HFF-Myc (cell line): Measurements from ENCODE around the gene ZMAT2.

ENCODE experiments used
- DNase-seq: peaks from one replicate; pipeline ENCODE4 v3.0.0-alpha.2; 2011; ENCODE audit warnings: low read depth; ENCODE audit errors: extremely low read depth
- H3K4me3 ChIP-seq: replicated peaks from 2 replicates; pipeline ENCODE4 v1.5.1; 2011; ENCODE audit warnings: low read depth, mild to moderate bottlenecking, control low read depth, low read length
- TF ChIP-seq, protein P1 (sequence below): IDR thresholded peaks from 2 replicates; pipeline ENCODE4 v1.5.1; 2012; ENCODE audit warnings: mild to moderate bottlenecking, low read depth, low read length, control low read depth; ENCODE audit errors: missing control alignments

The ZMAT2 gene

DNA sequence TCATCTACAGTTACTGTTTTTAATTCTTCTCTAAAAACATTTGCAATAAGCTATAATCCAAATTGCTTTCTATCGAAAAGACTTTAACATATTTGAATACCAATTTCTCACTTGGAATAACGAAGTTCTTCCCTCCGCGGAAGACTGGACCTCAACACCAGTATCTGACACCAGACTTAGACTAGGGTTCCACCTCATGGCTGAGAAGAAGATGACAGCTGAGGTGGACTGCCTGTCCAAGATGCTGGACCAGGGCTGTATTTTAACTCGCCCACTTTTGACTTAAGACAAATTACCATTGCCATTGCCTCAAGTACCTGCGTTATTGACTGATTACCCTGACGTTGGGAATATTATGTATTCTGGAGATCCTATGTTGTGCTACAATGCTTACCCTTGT is 34.1 kb downstream of the ZMAT2 start:
- H3K4me3 ChIP-seq, result no peak overlapping the region
- DNase-seq, result no peak
- TF ChIP-seq, protein P1, sequence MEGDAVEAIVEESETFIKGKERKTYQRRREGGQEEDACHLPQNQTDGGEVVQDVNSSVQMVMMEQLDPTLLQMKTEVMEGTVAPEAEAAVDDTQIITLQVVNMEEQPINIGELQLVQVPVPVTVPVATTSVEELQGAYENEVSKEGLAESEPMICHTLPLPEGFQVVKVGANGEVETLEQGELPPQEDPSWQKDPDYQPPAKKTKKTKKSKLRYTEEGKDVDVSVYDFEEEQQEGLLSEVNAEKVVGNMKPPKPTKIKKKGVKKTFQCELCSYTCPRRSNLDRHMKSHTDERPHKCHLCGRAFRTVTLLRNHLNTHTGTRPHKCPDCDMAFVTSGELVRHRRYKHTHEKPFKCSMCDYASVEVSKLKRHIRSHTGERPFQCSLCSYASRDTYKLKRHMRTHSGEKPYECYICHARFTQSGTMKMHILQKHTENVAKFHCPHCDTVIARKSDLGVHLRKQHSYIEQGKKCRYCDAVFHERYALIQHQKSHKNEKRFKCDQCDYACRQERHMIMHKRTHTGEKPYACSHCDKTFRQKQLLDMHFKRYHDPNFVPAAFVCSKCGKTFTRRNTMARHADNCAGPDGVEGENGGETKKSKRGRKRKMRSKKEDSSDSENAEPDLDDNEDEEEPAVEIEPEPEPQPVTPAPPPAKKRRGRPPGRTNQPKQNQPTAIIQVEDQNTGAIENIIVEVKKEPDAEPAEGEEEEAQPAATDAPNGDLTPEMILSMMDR, result no peak

DNA sequence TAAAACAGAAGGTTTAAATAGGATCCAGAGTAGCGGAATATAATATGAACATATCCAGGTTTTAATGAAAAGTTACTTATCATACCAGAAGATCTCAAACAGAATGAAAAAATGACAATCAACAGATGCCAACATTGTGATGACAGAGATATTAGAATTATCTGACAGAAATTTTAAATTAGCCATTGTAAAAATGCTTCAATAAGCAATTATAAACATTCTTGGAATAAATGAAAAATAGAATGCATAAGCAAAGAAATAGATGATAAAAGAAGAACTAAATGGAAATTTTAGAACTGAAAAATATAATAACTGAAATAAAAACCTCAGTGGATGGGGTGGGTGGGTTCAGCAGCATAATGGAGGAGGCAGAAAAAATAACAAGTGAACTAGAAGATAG is 37.2 kb downstream of the ZMAT2 start:
- no peak for DNase-seq
- TF ChIP-seq, protein P1, result no peak
- H3K4me3 ChIP-seq, result no peak overlapping the region

DNA sequence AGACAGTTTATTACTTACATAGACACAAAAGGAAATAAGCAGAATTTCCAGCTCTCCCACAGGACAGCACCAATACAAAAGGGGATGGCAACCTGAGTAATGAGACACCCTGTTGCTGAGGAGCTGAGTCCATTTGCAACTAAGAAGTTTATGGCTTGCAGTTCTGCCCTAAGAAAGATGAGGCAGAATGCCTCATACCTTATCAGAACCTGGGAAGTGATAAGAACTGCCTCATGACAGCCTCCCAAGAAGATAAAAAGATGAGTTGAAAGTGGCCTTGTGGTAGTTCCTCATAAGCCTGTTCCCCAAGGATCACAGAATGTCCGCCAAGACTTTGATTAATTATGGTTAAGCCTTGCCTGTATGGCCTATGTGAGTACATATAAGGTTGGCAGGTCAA is 41.7 kb downstream of the ZMAT2 start:
- TF ChIP-seq, protein P1, result no peak
- DNase-seq, result no peak
- H3K4me3 ChIP-seq, result no peak overlapping the region

DNA sequence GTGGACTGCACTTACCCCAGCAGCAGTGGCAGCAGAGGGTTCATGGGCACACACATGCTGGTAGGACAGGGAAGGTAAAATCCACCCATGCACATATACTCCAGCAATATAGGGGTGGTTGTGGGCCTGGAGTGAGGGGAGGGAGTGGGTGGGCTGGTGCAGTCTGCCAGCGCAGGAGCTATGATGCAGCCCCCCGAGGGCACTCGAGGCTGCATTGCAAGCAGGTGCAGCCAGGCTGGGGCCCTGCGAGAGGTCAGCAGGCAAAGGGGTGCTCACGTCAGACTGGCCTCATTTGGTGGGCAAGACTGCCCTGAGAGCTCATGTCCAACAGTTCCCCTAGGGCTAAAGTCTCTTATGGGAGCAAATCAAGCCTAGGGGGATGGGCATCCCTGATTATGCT is 53.3 kb downstream of the ZMAT2 start:
- TF ChIP-seq, protein P1, result no peak
- H3K4me3 ChIP-seq, result no peak overlapping the region
- no peak for DNase-seq
